ENCODE data around the gene HSPA12B. TPM values are rescaled to one million over a fixed set of nuclear protein-coding genes. Genes with fewer than 3 reads are reported as not detected.

The HSPA12B gene
- polyA plus RNA-seq, 2 of the 4 experiments (the other 2 are of a cell fraction) = 0.37 to 1.2 TPM

DNA sequence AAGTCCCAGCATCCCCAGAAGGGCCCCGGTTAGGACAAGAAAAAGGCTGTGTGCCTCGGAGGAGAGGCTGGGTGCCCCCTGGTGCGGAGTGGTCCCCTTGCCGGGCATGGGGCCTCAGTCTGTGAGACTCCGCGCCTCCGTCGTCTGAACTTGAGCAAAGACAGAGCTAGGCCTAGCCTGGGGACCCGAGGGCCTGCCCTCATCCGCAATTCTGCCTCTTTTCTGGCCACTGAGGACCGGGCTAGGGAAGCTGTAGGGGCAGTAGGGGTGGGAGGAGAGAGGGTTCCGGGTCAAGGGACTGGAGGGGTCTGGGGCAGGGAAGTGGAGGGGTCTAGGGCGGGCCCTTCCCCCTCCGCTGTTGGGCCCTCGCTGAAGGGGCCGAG lies 550 bp upstream of the HSPA12B start:
- Histone ChIP-seq H3K4me3 (no peak overlapping the region), H3K4me2 (no peak overlapping the region), H3K4me1 (peaks cover 17% of the 10 kb centered on the region), H3K27ac (no peak overlapping the region), H3K9me3 (no peaks in the 10 kb centered on the region)
- TF ChIP-seq, protein P1, sequence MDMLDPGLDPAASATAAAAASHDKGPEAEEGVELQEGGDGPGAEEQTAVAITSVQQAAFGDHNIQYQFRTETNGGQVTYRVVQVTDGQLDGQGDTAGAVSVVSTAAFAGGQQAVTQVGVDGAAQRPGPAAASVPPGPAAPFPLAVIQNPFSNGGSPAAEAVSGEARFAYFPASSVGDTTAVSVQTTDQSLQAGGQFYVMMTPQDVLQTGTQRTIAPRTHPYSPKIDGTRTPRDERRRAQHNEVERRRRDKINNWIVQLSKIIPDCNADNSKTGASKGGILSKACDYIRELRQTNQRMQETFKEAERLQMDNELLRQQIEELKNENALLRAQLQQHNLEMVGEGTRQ (IDR thresholded peaks at IDR 0.05) = no peak
- TF ChIP-seq RARB (CRISPR knock-in tag; IDR thresholded peaks at IDR 0.05) (no peak), EHMT2 (IDR thresholded peaks at IDR 0.05; ENCODE audit: low read depth) (no peak), JUNB (IDR thresholded peaks at IDR 0.05) (no peak), ZFP36 (IDR thresholded peaks at IDR 0.05; ENCODE audit: borderline replicate concordance, partially characterized antibody) (no peak), SMC3 (IDR thresholded peaks at IDR 0.05) (no peak), KDM5A (IDR thresholded peaks at IDR 0.05) (no peak), RAD21 (conservative IDR thresholded peaks at IDR 0.05 in 1 of 2, IDR thresholded peaks at IDR 0.05 in 1 of 2) (no peak), HOXB13 (CRISPR knock-in tag; IDR thresholded peaks at IDR 0.05; ENCODE audit: low read depth) (no peak), ZSCAN20 (CRISPR knock-in tag; IDR thresholded peaks at IDR 0.05) (no peak), RNF2 (IDR thresholded peaks at IDR 0.05; ENCODE audit: borderline replicate concordance, low read depth) (no peak)
- ATAC-seq = no peak
- no peak for FAIRE-seq
- 86% methylated on average over 11 of the region's 16 CpGs for WGBS (ENCODE audit: missing lambda C conversion rate)
- no peak for DNase-seq (ENCODE audit: low read depth in 1 of 2, low spot score in 1 of 2)
- ChIA-PET CTCF (interaction anchor here (0.8 to 72.1 kb wide), 8 partner anchors 8 to 169 kb away, joined by 3 to 2233 read pairs (median 6); partner anchors contain the start of genes ADAM33, ADISSP, AP5S1 and CENPB), POLR2A (no interaction called here)

DNA sequence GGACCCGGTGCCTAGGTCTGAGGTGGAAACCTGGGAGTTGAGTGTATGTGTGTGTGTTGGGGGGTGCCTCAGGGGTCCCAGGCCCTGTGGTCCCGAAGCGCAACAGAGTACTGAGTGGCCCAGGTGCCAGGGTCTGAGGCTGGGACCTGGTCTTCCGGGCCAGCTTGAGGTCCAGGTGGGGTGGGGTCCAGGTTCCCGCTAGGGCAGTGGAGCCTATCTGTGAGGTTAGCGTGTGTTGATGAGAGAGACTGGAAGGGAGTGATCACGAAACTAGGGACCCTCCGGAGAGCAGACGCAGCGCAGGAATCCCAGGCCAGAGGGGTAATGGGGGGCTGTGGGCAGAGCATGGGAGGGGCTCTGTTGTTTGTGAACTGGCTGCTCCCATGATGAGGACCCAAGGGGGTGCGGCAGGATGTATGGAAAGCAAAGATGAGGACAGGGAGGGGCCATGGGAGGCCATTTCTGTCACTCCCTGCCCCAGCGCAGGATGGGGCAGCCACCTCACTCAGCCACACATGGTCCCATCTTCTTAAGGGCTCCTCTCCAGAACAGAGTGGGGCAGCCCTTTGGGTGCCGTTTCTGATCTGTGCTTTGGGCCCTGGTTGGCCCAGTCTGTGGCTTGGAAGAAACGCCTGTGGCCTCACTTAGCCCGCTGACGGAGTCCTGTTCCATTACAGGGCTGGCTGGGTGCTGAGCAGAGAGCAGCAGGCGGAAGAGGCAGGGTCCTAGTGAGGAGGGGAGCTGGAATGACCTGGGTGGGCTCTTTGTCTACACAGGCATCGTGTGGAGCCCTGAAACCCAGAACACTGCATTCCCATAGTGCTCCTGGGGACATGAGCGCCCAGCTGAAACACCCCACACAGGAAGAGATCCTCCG lies 872 bp downstream of the HSPA12B start:
- FAIRE-seq (no peak), ATAC-seq (no peak), DNase-seq (ENCODE audit: low read depth in 1 of 2, low spot score in 1 of 2) (no peak)
- H3K4me3 ChIP-seq = no peak overlapping the region
- H3K9me3 ChIP-seq = no peaks in the 10 kb centered on the region
- no peak overlapping the region for H3K4me2 ChIP-seq
- CTCF ChIA-PET = interaction anchor here (1.5 to 72.1 kb wide), 4 partner anchors 10 to 55 kb away, joined by 4 to 2233 read pairs (median 832); partner anchors contain the start of genes ADAM33, ADISSP, CENPB and GFRA4
- no peak for TF ChIP-seq TP53 (CRISPR knock-in tag; IDR thresholded peaks at IDR 0.05)
- TF ChIP-seq, protein P2, sequence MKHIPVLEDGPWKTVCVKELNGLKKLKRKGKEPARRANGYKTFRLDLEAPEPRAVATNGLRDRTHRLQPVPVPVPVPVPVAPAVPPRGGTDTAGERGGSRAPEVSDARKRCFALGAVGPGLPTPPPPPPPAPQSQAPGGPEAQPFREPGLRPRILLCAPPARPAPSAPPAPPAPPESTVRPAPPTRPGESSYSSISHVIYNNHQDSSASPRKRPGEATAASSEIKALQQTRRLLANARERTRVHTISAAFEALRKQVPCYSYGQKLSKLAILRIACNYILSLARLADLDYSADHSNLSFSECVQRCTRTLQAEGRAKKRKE (CRISPR knock-in tag; IDR thresholded peaks at IDR 0.05; ENCODE audit: low read depth) = no peak
- POLR2A ChIA-PET = no interaction called here
- peaks cover 13% of the 10 kb centered on the region; the same call in 2 of the 3 replicates for H3K4me1 ChIP-seq
- WGBS (ENCODE audit: missing lambda C conversion rate) = 87% methylated on average over 18 of the region's 20 CpGs
- H3K27ac ChIP-seq = no peak overlapping the region

GRCh38 chr20:3734111-3734843 lies 1.8 kb downstream of the HSPA12B start:
- no peak for DNase-seq (ENCODE audit: low read depth in 1 of 2, low spot score in 1 of 2)
- no peak overlapping the region for H3K4me2 ChIP-seq

More at GRCh38 chr20:3734111-3734843, 1.8 kb downstream of the HSPA12B start:
- 61% methylated on average over 12 of the region's 12 CpGs for WGBS (ENCODE audit: missing lambda C conversion rate)
- no peak; a peak in 1 of 6 replicates for ATAC-seq
- no peak for FAIRE-seq
- peaks cover 20% of the 10 kb centered on the region; the same call in 2 of the 3 replicates for H3K4me1 ChIP-seq
- ChIA-PET POLR2A (no interaction called here), CTCF (interaction anchor here (6.7 to 72.1 kb wide), 3 partner anchors 24 to 56 kb away, joined by 29 to 2233 read pairs (median 1634); partner anchors contain the start of genes ADAM33, ADISSP, CENPB and GFRA4)
- no peak for TF ChIP-seq CHD4 (IDR thresholded peaks at IDR 0.05; ENCODE audit: borderline replicate concordance)
- TF ChIP-seq HEYL (CRISPR knock-in tag; IDR thresholded peaks at IDR 0.05) = no peak
- no peak for TF ChIP-seq ZSCAN20 (CRISPR knock-in tag; IDR thresholded peaks at IDR 0.05)
- no peak for TF ChIP-seq TP53 (CRISPR knock-in tag; IDR thresholded peaks at IDR 0.05)
- no peak for TF ChIP-seq EHMT2 (IDR thresholded peaks at IDR 0.05; ENCODE audit: low read depth)
- TF ChIP-seq ZFP36 (IDR thresholded peaks at IDR 0.05; ENCODE audit: borderline replicate concordance, partially characterized antibody) = no peak
- TF ChIP-seq NPAS2 (CRISPR knock-in tag; IDR thresholded peaks at IDR 0.05; ENCODE audit: borderline replicate concordance) = no peak
- TF ChIP-seq SMC3 (IDR thresholded peaks at IDR 0.05) = no peak
- no peak for TF ChIP-seq RCOR1 (IDR thresholded peaks at IDR 0.05; ENCODE audit: low read depth, low read length)
- no peak for TF ChIP-seq POLR2A (IDR thresholded peaks at IDR 0.05; ENCODE audit: low read length)
- TF ChIP-seq ZC3H11A (IDR thresholded peaks at IDR 0.05) = no peak
- no peak for TF ChIP-seq EHF (CRISPR knock-in tag; IDR thresholded peaks at IDR 0.05)
- no peak for TF ChIP-seq MYC (IDR thresholded peaks at IDR 0.05; ENCODE audit: borderline replicate concordance, low read length)
- TF ChIP-seq, protein P3, sequence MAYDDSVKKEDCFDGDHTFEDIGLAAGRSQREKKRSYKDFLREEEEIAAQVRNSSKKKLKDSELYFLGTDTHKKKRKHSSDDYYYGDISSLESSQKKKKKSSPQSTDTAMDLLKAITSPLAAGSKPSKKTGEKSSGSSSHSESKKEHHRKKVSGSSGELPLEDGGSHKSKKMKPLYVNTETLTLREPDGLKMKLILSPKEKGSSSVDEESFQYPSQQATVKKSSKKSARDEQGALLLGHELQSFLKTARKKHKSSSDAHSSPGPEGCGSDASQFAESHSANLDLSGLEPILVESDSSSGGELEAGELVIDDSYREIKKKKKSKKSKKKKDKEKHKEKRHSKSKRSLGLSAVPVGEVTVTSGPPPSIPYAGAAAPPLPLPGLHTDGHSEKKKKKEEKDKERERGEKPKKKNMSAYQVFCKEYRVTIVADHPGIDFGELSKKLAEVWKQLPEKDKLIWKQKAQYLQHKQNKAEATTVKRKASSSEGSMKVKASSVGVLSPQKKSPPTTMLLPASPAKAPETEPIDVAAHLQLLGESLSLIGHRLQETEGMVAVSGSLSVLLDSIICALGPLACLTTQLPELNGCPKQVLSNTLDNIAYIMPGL (CRISPR knock-in tag; IDR thresholded peaks at IDR 0.05; ENCODE audit: borderline replicate concordance) = no peak
- TF ChIP-seq CBX8 (IDR thresholded peaks at IDR 0.05) = no peak
- TF ChIP-seq HOXB5 (CRISPR knock-in tag; IDR thresholded peaks at IDR 0.05) = no peak
- TF ChIP-seq FOXS1 (CRISPR knock-in tag; IDR thresholded peaks at IDR 0.05) = no peak
- TF ChIP-seq, protein P2 (CRISPR knock-in tag; IDR thresholded peaks at IDR 0.05; ENCODE audit: low read depth) = no peak
- no peak for TF ChIP-seq ZNF302 (CRISPR knock-in tag; IDR thresholded peaks at IDR 0.05)
- H3K27ac ChIP-seq = no peak overlapping the region
- no peaks in the 10 kb centered on the region for H3K9me3 ChIP-seq
- H3K4me3 ChIP-seq = no peak overlapping the region
